ENCODE data around the gene VWA2. TPM values are rescaled to one million over a fixed set of nuclear protein-coding genes. Genes with fewer than 3 reads are reported as not detected.

The VWA2 gene
- total RNA-seq, 6 experiments from 2014 or later, result 0.07 TPM; not detected in 5

- Mint-ChIP-seq H3K27me3 (ENCODE audit: insufficient read depth) (peaks cover 26% of the 10 kb centered on the region), H3K4me1 (ENCODE audit: low read depth) (peaks cover 13% of the 10 kb centered on the region), H3K27ac (no peak overlapping the region)
Observed at GRCh38 chr10:114301177-114301576, 62.1 kb downstream of the VWA2 start.

GRCh38 chr10:114301951-114302710, 63.1 kb downstream of the VWA2 start:
- peaks cover 23% of the 10 kb centered on the region for H3K4me1 Mint-ChIP-seq (ENCODE audit: low read depth)
- no peaks in the 10 kb centered on the region for H3K36me3 Mint-ChIP-seq (ENCODE audit: low read depth)
- H3K9me3 Mint-ChIP-seq, result no peaks in the 10 kb centered on the region
- TF ChIP-seq CTCF (IDR thresholded peaks at IDR 0.05), result 0 out of 2 replicates have a peak, but pooled peaks have one; percentile 6
- DNase-seq, result no peak
- H3K27ac Mint-ChIP-seq, result no peak overlapping the region
- H3K27me3 Mint-ChIP-seq (ENCODE audit: insufficient read depth), result peaks cover 26% of the 10 kb centered on the region
- no peak overlapping the region for H3K4me3 Mint-ChIP-seq

More at GRCh38 chr10:114301177-114301576, 62.1 kb downstream of the VWA2 start:
- DNase-seq, result no peak
- no peak for TF ChIP-seq CTCF (IDR thresholded peaks at IDR 0.05)
- Mint-ChIP-seq H3K36me3 (ENCODE audit: low read depth) (peaks cover 1% of the 10 kb centered on the region; the same call in 1 of the 2 replicates), H3K4me3 (no peak overlapping the region), H3K9me3 (peaks cover 7% of the 10 kb centered on the region)

GRCh38 chr10:114303556-114303955, 64.5 kb downstream of the VWA2 start:
- Mint-ChIP-seq H3K27ac (peak overlapping the region; percentile 76), H3K9me3 (no peaks in the 10 kb centered on the region), H3K4me3 (peak overlapping the region; percentile 86; the same call in 1 of the 2 replicates), H3K27me3 (ENCODE audit: insufficient read depth) (peaks cover 20% of the 10 kb centered on the region), H3K4me1 (ENCODE audit: low read depth) (peaks cover 26% of the 10 kb centered on the region), H3K36me3 (ENCODE audit: low read depth) (no peaks in the 10 kb centered on the region)
- no peak for DNase-seq
- no peak for TF ChIP-seq CTCF (IDR thresholded peaks at IDR 0.05)

GRCh38 chr10:114304017-114304570, 65.0 kb downstream of the VWA2 start:
- peak overlapping the region; percentile 76 for H3K27ac Mint-ChIP-seq
- H3K4me1 Mint-ChIP-seq (ENCODE audit: low read depth), result peaks cover 31% of the 10 kb centered on the region
- peak; percentile 86 for DNase-seq
- peaks cover 15% of the 10 kb centered on the region for H3K27me3 Mint-ChIP-seq (ENCODE audit: insufficient read depth)
- no peaks in the 10 kb centered on the region for H3K36me3 Mint-ChIP-seq (ENCODE audit: low read depth)
- H3K4me3 Mint-ChIP-seq, result peak overlapping the region; percentile 86
- H3K9me3 Mint-ChIP-seq, result no peaks in the 10 kb centered on the region
- peak; percentile 83 for TF ChIP-seq CTCF (IDR thresholded peaks at IDR 0.05)

- H3K27ac Mint-ChIP-seq, result peak overlapping the region; percentile 76
- peaks cover 36% of the 10 kb centered on the region for H3K4me1 Mint-ChIP-seq (ENCODE audit: low read depth)
- H3K27me3 Mint-ChIP-seq (ENCODE audit: insufficient read depth), result peaks cover 14% of the 10 kb centered on the region
- no peak for DNase-seq
- H3K4me3 Mint-ChIP-seq, result peak overlapping the region; percentile 86
- H3K9me3 Mint-ChIP-seq, result no peaks in the 10 kb centered on the region
- TF ChIP-seq CTCF (IDR thresholded peaks at IDR 0.05), result peak; percentile 24; the same call in 1 of the 2 replicates
- no peaks in the 10 kb centered on the region for H3K36me3 Mint-ChIP-seq (ENCODE audit: low read depth)
Observed at GRCh38 chr10:114304571-114305421, 65.7 kb downstream of the VWA2 start.

All from HFFc6 (cell line).